H9 (cell line): ENCODE results near the gene STXBP1. TPM values are rescaled to one million over a fixed set of nuclear protein-coding genes. Genes with fewer than 3 reads are reported as not detected.
A peak's percentile ranks its signal among the peaks of the same experiment; 100 is the strongest.

Experiments
- DNase-seq: peaks from one replicate; pipeline ENCODE4 v3.0.0-alpha.2; 2017
- H2AFZ ChIP-seq: one replicate; pipeline ENCODE4 v1.6.1; 2013; ENCODE audit warnings: mild to moderate bottlenecking, low read length, control low read depth, moderate library complexity
- H2AK5ac ChIP-seq: 2 replicates; pipeline ENCODE4 v1.6.1; 2013; ENCODE audit warnings: low read length, control low read depth, mixed read lengths; ENCODE audit not compliant: insufficient read length
- H2BK120ac ChIP-seq: one replicate; pipeline ENCODE4 v1.6.1; 2013; ENCODE audit warnings: low read depth, mild to moderate bottlenecking, low read length, control low read depth, inconsistent platforms; ENCODE audit not compliant: poor library complexity, severe bottlenecking
- H2BK12ac ChIP-seq: 2 replicates; pipeline ENCODE4 v1.6.1; 2013; ENCODE audit warnings: low read length, control low read depth, mixed read lengths, low read depth; ENCODE audit not compliant: insufficient read length
- H2BK15ac ChIP-seq: 2 replicates; pipeline ENCODE4 v1.6.1; 2013; ENCODE audit warnings: low read depth, low read length, control low read depth
- H2BK20ac ChIP-seq: one replicate; pipeline ENCODE4 v1.6.1; 2013; ENCODE audit warnings: low read depth, mild to moderate bottlenecking, low read length, control low read depth, inconsistent platforms; ENCODE audit not compliant: poor library complexity, severe bottlenecking
- H2BK5ac ChIP-seq: 2 replicates; pipeline ENCODE4 v1.6.1; 2013; ENCODE audit warnings: low read length, control low read depth, mixed read lengths; ENCODE audit not compliant: insufficient read length
- H3K14ac ChIP-seq: 2 replicates; pipeline ENCODE4 v1.6.1; 2013; ENCODE audit warnings: low read length, control low read depth; ENCODE audit not compliant: insufficient read depth
- H3K18ac ChIP-seq: 2 replicates; pipeline ENCODE4 v1.6.1; 2013; ENCODE audit warnings: low read depth, mild to moderate bottlenecking, mixed read lengths, low read length, control low read depth; ENCODE audit not compliant: insufficient read length
- H3K23ac ChIP-seq: 2 replicates; pipeline ENCODE4 v1.6.1; 2013; ENCODE audit warnings: low read length, control low read depth, mixed read lengths, low read depth; ENCODE audit not compliant: insufficient read length
- H3K23me2 ChIP-seq: 2 replicates; pipeline ENCODE4 v1.6.1; 2013; ENCODE audit warnings: low read depth, mild to moderate bottlenecking, mixed read lengths, low read length, control low read depth; ENCODE audit not compliant: insufficient read length, poor library complexity, severe bottlenecking
- H3K27ac ChIP-seq: 2 replicates; pipeline ENCODE4 v1.5.1; 2013; ENCODE audit warnings: low read length, control low read depth, mixed read lengths, low read depth; ENCODE audit not compliant: insufficient read length
- H3K27me3 ChIP-seq: 2 replicates; pipeline ENCODE4 v1.6.1; 2013; ENCODE audit warnings: low read length, control low read depth, inconsistent platforms; ENCODE audit not compliant: insufficient read depth
- H3K4ac ChIP-seq: 2 replicates; pipeline ENCODE4 v1.6.1; 2013; ENCODE audit warnings: low read depth, mild to moderate bottlenecking, control low read depth, inconsistent platforms, low read length, moderate library complexity
- H3K4me1 ChIP-seq: 2 replicates; pipeline ENCODE4 v1.6.1; 2013; ENCODE audit warnings: low read length, control low read depth, inconsistent platforms; ENCODE audit not compliant: insufficient read depth
- H3K4me2 ChIP-seq: 2 replicates; pipeline ENCODE4 v1.6.1; 2013; ENCODE audit warnings: low read length, control low read depth, mixed read lengths; ENCODE audit not compliant: insufficient read length, insufficient read depth
- H3K56ac ChIP-seq: 2 replicates; pipeline ENCODE4 v1.6.1; 2013; ENCODE audit warnings: low read depth, mild to moderate bottlenecking, mixed read lengths, low read length, control low read depth; ENCODE audit not compliant: insufficient read length
- H3K79me1 ChIP-seq: 2 replicates; pipeline ENCODE4 v1.6.1; 2013; ENCODE audit warnings: low read depth, mild to moderate bottlenecking, moderate library complexity, low read length, control low read depth, inconsistent platforms; ENCODE audit not compliant: insufficient read depth, poor library complexity, severe bottlenecking
- H3K79me2 ChIP-seq: 2 replicates; pipeline ENCODE4 v1.6.1; 2013; ENCODE audit warnings: low read length, control low read depth, inconsistent platforms; ENCODE audit not compliant: insufficient read depth
- H3K9ac ChIP-seq: 2 replicates; pipeline ENCODE4 v1.6.1; 2013; ENCODE audit warnings: low read length, control low read depth, mixed read lengths; ENCODE audit not compliant: insufficient read length; ENCODE audit errors: extremely low read depth
- H3K9me3 ChIP-seq: one replicate; pipeline ENCODE4 v1.6.1; 2013; ENCODE audit warnings: low read depth, low read length, inconsistent platforms; ENCODE audit not compliant: control insufficient read depth
- H3T11ph ChIP-seq: one replicate; pipeline ENCODE4 v1.6.1; 2013; ENCODE audit warnings: mild to moderate bottlenecking, low read length, control low read depth, inconsistent platforms
- H4K20me1 ChIP-seq: one replicate; pipeline ENCODE4 v1.6.1; 2013; ENCODE audit not compliant: control insufficient read depth, insufficient read length, insufficient read depth
- H4K5ac ChIP-seq: 2 replicates; pipeline ENCODE4 v1.6.1; 2013; ENCODE audit warnings: low read depth, mild to moderate bottlenecking, mixed read lengths, low read length, control low read depth; ENCODE audit not compliant: insufficient read length
- H4K8ac ChIP-seq: replicated peaks from 2 replicates; pipeline ENCODE4 v1.6.1; 2013; ENCODE audit warnings: low read length, control low read depth, mixed read lengths, low read depth; ENCODE audit not compliant: insufficient read length
- H4K91ac ChIP-seq: 2 replicates; pipeline ENCODE4 v1.6.1; 2013; ENCODE audit warnings: low read depth, mild to moderate bottlenecking, moderate library complexity, mixed read lengths, low read length, control low read depth; ENCODE audit not compliant: insufficient read length
- H3K27ac Mint-ChIP-seq, 3 experiments: 2 replicates in 2 of 3; 3 replicates in 1 of 3; pipeline ENCODE4 v1.8.0; 2020 to 2021; ENCODE audit warnings: mixed read lengths in 3 of 3, mild to moderate bottlenecking in 1 of 3, moderate library complexity in 1 of 3
- H3K27me3 Mint-ChIP-seq: 2 replicates; pipeline ENCODE4 v1.8.0; 2021; ENCODE audit warnings: low read depth, mild to moderate bottlenecking, moderate library complexity, mixed read lengths
- H3K36me3 Mint-ChIP-seq, 3 experiments: 2 replicates in 2 of 3; 3 replicates in 1 of 3; pipeline ENCODE4 v1.8.0; 2020 to 2021; ENCODE audit warnings: low read depth in 3 of 3, mixed read lengths in 3 of 3; ENCODE audit not compliant: insufficient read depth in 1 of 3
- H3K4me1 Mint-ChIP-seq, 2 experiments: 2 replicates each; pipeline ENCODE4 v1.8.0; 2020; ENCODE audit warnings: mixed read lengths in 2 of 2
- H3K4me3 Mint-ChIP-seq, 2 experiments: 2 replicates in 1 of 2; 3 replicates in 1 of 2; pipeline ENCODE4 v1.8.0; 2020 to 2021; ENCODE audit warnings: mild to moderate bottlenecking in 2 of 2, mixed read lengths in 2 of 2, moderate library complexity in 1 of 2
- H3K9me3 Mint-ChIP-seq, 2 experiments: 2 replicates in 1 of 2; 3 replicates in 1 of 2; pipeline ENCODE4 v1.8.0; 2020; ENCODE audit warnings: mild to moderate bottlenecking in 2 of 2, mixed read lengths in 2 of 2, moderate library complexity in 1 of 2
- CTCF ChIP-seq: fragments of 200-600 bp; sonication (generic); conservative IDR thresholded peaks from 3 replicates; pipeline ENCODE4 v1.8.0; 2021; ENCODE audit warnings: antibody characterized with exemption, mild to moderate bottlenecking
- WGBS: extraction: QIAGEN DNeasy Blood & Tissue Kit; methylation state at CpG from one replicate; pipeline ENCODE4 v1.1.7; 2013; ENCODE audit warnings: missing lambda C conversion rate, low lambda C conversion rate, mixed read lengths; ENCODE audit not compliant: insufficient read length; ENCODE audit errors: extremely low coverage; 5-methylcytosine and 5-hydroxymethylcytosine counted together
- total RNA-seq: library from RNA; stranded (reverse); gene quantifications from 2 replicates; pipeline ENCODE4 v1.2.1, GENCODE V29; 2021

Gene STXBP1
- total RNA-seq, 1 experiment from 2014 or later: 22.3 TPM

- no peak overlapping the region for H3K27ac Mint-ChIP-seq
Measured at GRCh38 chr9:127589955-127590370, 22.1 kb upstream of the STXBP1 start.

More at GRCh38 chr9:127589955-127590370, 22.1 kb upstream of the STXBP1 start:
- Histone ChIP-seq H3K27me3 (no peaks in the 10 kb centered on the region), H4K20me1 (no peaks in the 10 kb centered on the region), H3K14ac (no peak overlapping the region), H3K9me3 (no peaks in the 10 kb centered on the region), H3K27ac (no peak overlapping the region), H3K18ac (no peak overlapping the region), H3K23me2 (no peaks in the 10 kb centered on the region), H2BK5ac (no peak overlapping the region), H3K4me1 (peaks cover 2% of the 10 kb centered on the region; the same call in 1 of the 2 replicates), H3K9ac (no peak overlapping the region), H2AK5ac (no peak overlapping the region), H2AFZ (no peak overlapping the region), H3K4me2 (no peak overlapping the region), H3K79me1 (no peaks in the 10 kb centered on the region), H3K4ac (no peak overlapping the region), H2BK20ac (no peak overlapping the region), H4K91ac (no peak overlapping the region), H3K23ac (no peak overlapping the region), H3K56ac (no peak overlapping the region), H3T11ph (no peak overlapping the region), H2BK120ac (no peak overlapping the region), H2BK12ac (no peak overlapping the region), H4K5ac (no peak overlapping the region), H4K8ac (no peak overlapping the region), H3K79me2 (no peaks in the 10 kb centered on the region), H2BK15ac (no peak overlapping the region)
- Mint-ChIP-seq H3K4me1 (peaks cover 10 to 20% of the 10 kb centered on the region in 2 experiments), H3K36me3 (no peaks in the 10 kb centered on the region), H3K27me3 (peaks cover 3% of the 10 kb centered on the region), H3K4me3 (no peak overlapping the region), H3K9me3 (no peaks in the 10 kb centered on the region)
- TF ChIP-seq CTCF: peak; percentile 93
- no CpG with 5 or more reads among the region's 8 CpGs for WGBS
- peak; percentile 70 for DNase-seq
